Neural progenitor cell (in vitro differentiated cells): ENCODE results near the gene ADAMTS4.

Experiments
- EZH2phosphoT487 ChIP-seq: fragments of 200-600 bp; sonication (generic); IDR thresholded peaks from 2 replicates; pipeline ENCODE4 v1.6.1; 2017; ENCODE audit warnings: antibody characterized with exemption
- TF ChIP-seq, protein P1 (sequence below): fragments of 200-600 bp; sonication (generic); IDR thresholded peaks from 2 replicates; pipeline ENCODE4 v1.5.1; 2017; ENCODE audit warnings: antibody characterized with exemption, mild to moderate bottlenecking

DNA sequence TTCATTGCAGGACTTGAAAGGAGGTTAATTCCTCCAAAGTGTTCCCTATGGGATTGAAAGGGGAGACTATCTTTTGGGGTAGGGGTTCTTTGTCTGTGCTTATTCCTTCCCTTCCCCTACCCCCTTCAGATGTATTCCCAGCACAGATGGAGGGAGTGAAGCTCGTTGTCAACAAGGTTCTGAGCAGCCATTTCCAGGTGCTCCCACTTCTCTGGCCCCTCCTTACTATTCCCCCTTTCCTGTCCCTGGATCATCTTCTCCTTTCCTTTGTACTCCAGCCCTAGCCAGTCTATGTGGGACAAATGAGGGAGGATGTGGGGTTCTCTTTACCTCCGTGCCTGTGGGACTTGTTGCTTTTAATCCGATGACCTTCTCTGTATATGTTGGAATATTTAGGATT, 27.9 kb upstream of the ADAMTS4 start:
- TF ChIP-seq, protein P1, sequence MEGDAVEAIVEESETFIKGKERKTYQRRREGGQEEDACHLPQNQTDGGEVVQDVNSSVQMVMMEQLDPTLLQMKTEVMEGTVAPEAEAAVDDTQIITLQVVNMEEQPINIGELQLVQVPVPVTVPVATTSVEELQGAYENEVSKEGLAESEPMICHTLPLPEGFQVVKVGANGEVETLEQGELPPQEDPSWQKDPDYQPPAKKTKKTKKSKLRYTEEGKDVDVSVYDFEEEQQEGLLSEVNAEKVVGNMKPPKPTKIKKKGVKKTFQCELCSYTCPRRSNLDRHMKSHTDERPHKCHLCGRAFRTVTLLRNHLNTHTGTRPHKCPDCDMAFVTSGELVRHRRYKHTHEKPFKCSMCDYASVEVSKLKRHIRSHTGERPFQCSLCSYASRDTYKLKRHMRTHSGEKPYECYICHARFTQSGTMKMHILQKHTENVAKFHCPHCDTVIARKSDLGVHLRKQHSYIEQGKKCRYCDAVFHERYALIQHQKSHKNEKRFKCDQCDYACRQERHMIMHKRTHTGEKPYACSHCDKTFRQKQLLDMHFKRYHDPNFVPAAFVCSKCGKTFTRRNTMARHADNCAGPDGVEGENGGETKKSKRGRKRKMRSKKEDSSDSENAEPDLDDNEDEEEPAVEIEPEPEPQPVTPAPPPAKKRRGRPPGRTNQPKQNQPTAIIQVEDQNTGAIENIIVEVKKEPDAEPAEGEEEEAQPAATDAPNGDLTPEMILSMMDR: no peak
- TF ChIP-seq EZH2phosphoT487: no peak
